H1 (cell line): Measurements from ENCODE around the gene LRRC23. TPM values are rescaled to one million over a fixed set of nuclear protein-coding genes. Genes with fewer than 3 reads are reported as not detected.

Source experiments
- CBX8 ChIP-seq: fragments of 300-800, 300-1000 bp; sonication (generic); IDR thresholded peaks from 2 replicates; pipeline ENCODE4 v1.7.1; 2016; ENCODE audit warnings: low read depth, low read length, borderline replicate concordance
- JUN ChIP-seq: IDR thresholded peaks from 2 replicates; pipeline ENCODE4 v1.6.1; 2011; ENCODE audit warnings: low read depth, mild to moderate bottlenecking, improper control_type of control experiment, low read length
- USF2 ChIP-seq: IDR thresholded peaks from 2 replicates; pipeline ENCODE4 v1.6.1; 2011; ENCODE audit warnings: low read length, improper control_type of control experiment
- polyA plus RNA-seq, 7 experiments: library from polyadenylated mRNA; depleted of rRNA in 3 of 7; stranded (reverse) in 5 of 7; unstranded in 2 of 7; fragments of >200 nt in 5 of 7; fragments of 200-250 nt in 2 of 7; gene quantifications; 1 replicate in 5 of 7; 2 replicates in 1 of 7; 4 replicates in 1 of 7; pipeline versions ENCODE4 v1.2.1 to v1.2.3, GENCODE V29; 2011 to 2013; ENCODE audit warnings: missing spikeins in 2 of 7, mixed read lengths in 2 of 7
- total RNA-seq: library from RNA; stranded (reverse); fragmentation: NEBNext Ultra II Directional; extraction: Animal tissue kit (Norgen Biotek cat#: 25700); gene quantifications from 2 replicates; pipeline ENCODE4 v1.2.1, GENCODE V29; 2021
- TF ChIP-seq, protein P1 (sequence below): IDR thresholded peaks from 2 replicates; pipeline ENCODE4 v1.6.1; 2012; ENCODE audit warnings: low read length, inconsistent platforms

The LRRC23 gene
- total and polyA plus RNA-seq, 2 of the 8 experiments (the other 6 are each of a cell fraction or from before 2014, with no cell fraction given): 2.5 to 3.6 TPM

GRCh38 chr12:6863033-6863432, 41.6 kb upstream of the LRRC23 start (continued):
- TF ChIP-seq JUN (no peak), USF2 (no peak), CBX8 (no peak)
- TF ChIP-seq, protein P1, sequence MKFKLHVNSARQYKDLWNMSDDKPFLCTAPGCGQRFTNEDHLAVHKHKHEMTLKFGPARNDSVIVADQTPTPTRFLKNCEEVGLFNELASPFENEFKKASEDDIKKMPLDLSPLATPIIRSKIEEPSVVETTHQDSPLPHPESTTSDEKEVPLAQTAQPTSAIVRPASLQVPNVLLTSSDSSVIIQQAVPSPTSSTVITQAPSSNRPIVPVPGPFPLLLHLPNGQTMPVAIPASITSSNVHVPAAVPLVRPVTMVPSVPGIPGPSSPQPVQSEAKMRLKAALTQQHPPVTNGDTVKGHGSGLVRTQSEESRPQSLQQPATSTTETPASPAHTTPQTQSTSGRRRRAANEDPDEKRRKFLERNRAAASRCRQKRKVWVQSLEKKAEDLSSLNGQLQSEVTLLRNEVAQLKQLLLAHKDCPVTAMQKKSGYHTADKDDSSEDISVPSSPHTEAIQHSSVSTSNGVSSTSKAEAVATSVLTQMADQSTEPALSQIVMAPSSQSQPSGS: no peak
